Suprapubic skin (tissue), 4 donors: ENCODE data around the gene FAM81B.

ENCODE experiments used
- POLR2A ChIP-seq, 2 donors: fragments of 450-650 bp; IDR thresholded peaks; one replicate each; pipeline ENCODE4 v1.6.1; 2017; ENCODE audit warnings: antibody characterized with exemption in 2 of 2, mild to moderate bottlenecking in 2 of 2, moderate library complexity in 2 of 2
- POLR2AphosphoS5 ChIP-seq, 3 donors: sonication (generic); formaldehyde crosslinking; IDR thresholded peaks; one replicate each; pipeline ENCODE4 v1.6.1; 2017; ENCODE audit warnings: antibody characterized with exemption in 3 of 3
- TF ChIP-seq, protein P1 (sequence below), 2 donors: fragments of 200-600 bp in 1 of 2; fragments of 450-650 bp in 1 of 2; sonication (generic) in 1 of 2; IDR thresholded peaks; one replicate each; pipeline ENCODE4 v1.5.1; 2016 to 2019; ENCODE audit warnings: antibody characterized with exemption in 2 of 2, mild to moderate bottlenecking in 1 of 2, moderate library complexity in 1 of 2

GRCh38 chr5:95426227-95426626, 35.1 kb downstream of the FAM81B start:
- TF ChIP-seq, protein P1, sequence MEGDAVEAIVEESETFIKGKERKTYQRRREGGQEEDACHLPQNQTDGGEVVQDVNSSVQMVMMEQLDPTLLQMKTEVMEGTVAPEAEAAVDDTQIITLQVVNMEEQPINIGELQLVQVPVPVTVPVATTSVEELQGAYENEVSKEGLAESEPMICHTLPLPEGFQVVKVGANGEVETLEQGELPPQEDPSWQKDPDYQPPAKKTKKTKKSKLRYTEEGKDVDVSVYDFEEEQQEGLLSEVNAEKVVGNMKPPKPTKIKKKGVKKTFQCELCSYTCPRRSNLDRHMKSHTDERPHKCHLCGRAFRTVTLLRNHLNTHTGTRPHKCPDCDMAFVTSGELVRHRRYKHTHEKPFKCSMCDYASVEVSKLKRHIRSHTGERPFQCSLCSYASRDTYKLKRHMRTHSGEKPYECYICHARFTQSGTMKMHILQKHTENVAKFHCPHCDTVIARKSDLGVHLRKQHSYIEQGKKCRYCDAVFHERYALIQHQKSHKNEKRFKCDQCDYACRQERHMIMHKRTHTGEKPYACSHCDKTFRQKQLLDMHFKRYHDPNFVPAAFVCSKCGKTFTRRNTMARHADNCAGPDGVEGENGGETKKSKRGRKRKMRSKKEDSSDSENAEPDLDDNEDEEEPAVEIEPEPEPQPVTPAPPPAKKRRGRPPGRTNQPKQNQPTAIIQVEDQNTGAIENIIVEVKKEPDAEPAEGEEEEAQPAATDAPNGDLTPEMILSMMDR (IDR thresholded peaks at IDR 0.05), result no peak
- TF ChIP-seq POLR2AphosphoS5 (IDR thresholded peaks at IDR 0.05), result no peak
- TF ChIP-seq POLR2A (IDR thresholded peaks at IDR 0.05), result no peak
